H1 (cell line): ENCODE data around the gene PLCB4. TPM values are rescaled to one million over a fixed set of nuclear protein-coding genes. Genes with fewer than 3 reads are reported as not detected.

Experiments
- CTCF ChIA-PET: fragments of 300-600 bp; sonication (Branson Sonifier 250); formaldehyde crosslinking; loops from one replicate; lab custom pipeline; 2021; ENCODE audit not compliant: partially characterized antibody; lab: Charles Lee
- POLR2A ChIA-PET: fragments of 300-600 bp; sonication (Branson Sonifier 250); formaldehyde crosslinking; loops from one replicate; lab custom pipeline; 2021; ENCODE audit warnings: inconsistent platforms; ENCODE audit not compliant: partially characterized antibody; lab: Charles Lee
- DNase-seq, 2 experiments: peaks; one replicate each; pipeline versions ENCODE4 v3.0.0 to v3.0.0-alpha.2; 2010 to 2022; ENCODE audit warnings: low spot score in 2 of 2, low read depth in 1 of 2, mixed read lengths in 1 of 2
- FAIRE-seq: peaks from 2 replicates; lab custom pipeline; 2011; peaks lifted over from hg19 to GRCh38; lab: Jason Lieb, UNC
- H2AFZ ChIP-seq: 2 replicates; pipeline ENCODE4 v1.8.1; 2012; ENCODE audit warnings: low read length, inconsistent platforms
- H2AK5ac ChIP-seq: 2 replicates; pipeline ENCODE4 v1.6.1; 2013; ENCODE audit warnings: low read depth, low read length
- H2BK120ac ChIP-seq: replicated peaks from 2 replicates; pipeline ENCODE3; 2013; ENCODE audit warnings: low read depth, low read length, inconsistent platforms
- H2BK12ac ChIP-seq: 2 replicates; pipeline ENCODE4 v1.6.1; 2013; ENCODE audit warnings: low read depth, low read length
- H2BK15ac ChIP-seq: 2 replicates; pipeline ENCODE4 v1.6.1; 2013; ENCODE audit warnings: low read length
- H2BK20ac ChIP-seq: 2 replicates; pipeline ENCODE4 v1.6.1; 2013; ENCODE audit warnings: low read length
- H2BK5ac ChIP-seq: 2 replicates; pipeline ENCODE4 v1.6.1; 2013; ENCODE audit warnings: low read depth, low read length
- H3K14ac ChIP-seq: 2 replicates; pipeline ENCODE4 v1.6.1; 2013; ENCODE audit warnings: inconsistent platforms; ENCODE audit not compliant: insufficient read length
- H3K18ac ChIP-seq: 2 replicates; pipeline ENCODE4 v1.6.1; 2013; ENCODE audit warnings: low read length; ENCODE audit errors: extremely low read depth
- H3K23ac ChIP-seq: 2 replicates; pipeline ENCODE4 v1.6.1; 2013; ENCODE audit warnings: inconsistent platforms; ENCODE audit not compliant: insufficient read length
- H3K23me2 ChIP-seq: 2 replicates; pipeline ENCODE4 v1.6.1; 2013; ENCODE audit warnings: low read depth, low read length
- H3K27ac ChIP-seq: 2 replicates; pipeline ENCODE4 v1.6.1; 2011; ENCODE audit warnings: low read depth, low read length, inconsistent platforms
- H3K27me3 ChIP-seq, 4 experiments: replicated peaks in 1 of 4; 1 replicate in 1 of 4; 2 replicates in 3 of 4; pipeline versions ENCODE4 v1.6.1 to v1.8.1; 2011 to 2013; ENCODE audit warnings: low read length in 3 of 4, mild to moderate bottlenecking in 3 of 4, inconsistent platforms in 2 of 4, mixed read lengths in 2 of 4, moderate library complexity in 1 of 4; ENCODE audit not compliant: control insufficient read depth in 3 of 4, insufficient read depth in 3 of 4; ENCODE audit errors: extremely low read depth in 1 of 4
- H3K36me3 ChIP-seq, 4 experiments: 2 replicates each; pipeline versions ENCODE4 v1.6.1 to v1.8.1; 2011 to 2013; ENCODE audit warnings: mild to moderate bottlenecking in 4 of 4, low read length in 3 of 4, moderate library complexity in 2 of 4, control low read depth in 1 of 4, inconsistent platforms in 1 of 4; ENCODE audit not compliant: insufficient read depth in 4 of 4, control insufficient read depth in 2 of 4
- H3K4ac ChIP-seq: replicated peaks from 2 replicates; pipeline ENCODE3; 2013; ENCODE audit warnings: low read length, low read depth, mixed read lengths, inconsistent platforms; ENCODE audit not compliant: insufficient read length
- H3K4me1 ChIP-seq, 4 experiments: replicated peaks in 1 of 4; 1 replicate in 1 of 4; 2 replicates in 3 of 4; pipeline versions ENCODE4 v1.6.1 to v1.8.1; 2011 to 2013; ENCODE audit warnings: low read length in 3 of 4, inconsistent platforms in 2 of 4, mixed read lengths in 1 of 4; ENCODE audit not compliant: insufficient read depth in 4 of 4, control insufficient read depth in 3 of 4
- H3K4me2 ChIP-seq, 2 experiments: 2 replicates each; pipeline versions ENCODE4 v1.6.1 to v1.8.1; 2011 to 2013; ENCODE audit warnings: low read depth in 2 of 2, low read length in 2 of 2, control low read depth in 1 of 2, inconsistent platforms in 1 of 2, mild to moderate bottlenecking in 1 of 2; ENCODE audit not compliant: insufficient read depth in 1 of 2
- H3K4me3 ChIP-seq, 4 experiments: fragments of 200-600, 300-600 bp in 1 of 4; sonication (generic), shearing (Covaris generic), sonication (Bioruptor Twin) in 1 of 4; 2 replicates each; pipeline versions ENCODE4 v1.5.1 to v1.8.1; 2011 to 2016; ENCODE audit warnings: low read length in 4 of 4, low read depth in 3 of 4, control low read depth in 2 of 4, inconsistent platforms in 2 of 4, mild to moderate bottlenecking in 2 of 4, mixed read lengths in 1 of 4, moderate library complexity in 1 of 4; ENCODE audit not compliant: insufficient read depth in 2 of 4; ENCODE audit errors: extremely low read depth in 1 of 4
- H3K56ac ChIP-seq: replicated peaks from 2 replicates; pipeline ENCODE3; 2013; ENCODE audit warnings: low read depth, mild to moderate bottlenecking, mixed read lengths, low read length, inconsistent platforms; ENCODE audit not compliant: insufficient read length
- H3K79me1 ChIP-seq: 2 replicates; pipeline ENCODE4 v1.6.1; 2013; ENCODE audit warnings: low read depth, low read length, control low read depth
- H3K79me2 ChIP-seq, 2 experiments: 2 replicates each; pipeline versions ENCODE4 v1.6.1 to v1.8.1; 2012 to 2013; ENCODE audit warnings: low read length in 2 of 2, mild to moderate bottlenecking in 2 of 2, inconsistent platforms in 1 of 2; ENCODE audit not compliant: insufficient read depth in 2 of 2, control insufficient read depth in 1 of 2
- H3K9ac ChIP-seq, 4 experiments: replicated peaks in 1 of 4; 1 replicate in 1 of 4; 2 replicates in 3 of 4; pipeline versions ENCODE4 v1.6.1 to v1.8.1; 2011 to 2013; ENCODE audit warnings: low read depth in 3 of 4, low read length in 3 of 4, control low read depth in 2 of 4, mild to moderate bottlenecking in 2 of 4, moderate library complexity in 2 of 4, inconsistent platforms in 1 of 4; ENCODE audit errors: extremely low read depth in 1 of 4
- H3K9me3 ChIP-seq, 2 experiments: 2 replicates each; pipeline versions ENCODE4 v1.6.1 to v1.8.1; 2012 to 2013; ENCODE audit warnings: mild to moderate bottlenecking in 2 of 2, moderate library complexity in 2 of 2, control low read depth in 1 of 2, inconsistent platforms in 1 of 2, low read depth in 1 of 2, low read length in 1 of 2, mixed read lengths in 1 of 2; ENCODE audit not compliant: insufficient read depth in 2 of 2
- H4K20me1 ChIP-seq, 2 experiments: replicated peaks in 1 of 2; 2 replicates each; pipeline versions ENCODE3 to v1.8.1; 2011 to 2013; ENCODE audit warnings: inconsistent platforms in 2 of 2, low read length in 2 of 2, mild to moderate bottlenecking in 1 of 2; ENCODE audit not compliant: insufficient read depth in 2 of 2, control insufficient read depth in 1 of 2
- H4K5ac ChIP-seq: 2 replicates; pipeline ENCODE4 v1.6.1; 2013; ENCODE audit warnings: low read length, low read depth, mixed read lengths, inconsistent platforms; ENCODE audit not compliant: insufficient read length
- H4K8ac ChIP-seq: 2 replicates; pipeline ENCODE4 v1.8.0; 2013; ENCODE audit warnings: mild to moderate bottlenecking, moderate library complexity, low read length, inconsistent platforms; ENCODE audit not compliant: insufficient read depth; ENCODE audit errors: extremely low read depth
- H4K91ac ChIP-seq: replicated peaks from 2 replicates; pipeline ENCODE3; 2013; ENCODE audit warnings: low read length, mixed read lengths, inconsistent platforms; ENCODE audit not compliant: insufficient read length
- HDAC2 ChIP-seq, 2 experiments: fragments of 300-600 bp in 1 of 2; sonication (generic) in 1 of 2; IDR thresholded peaks; 2 replicates each; pipeline ENCODE4 v1.6.1; 2011 to 2012; ENCODE audit warnings: low read depth in 2 of 2, low read length in 2 of 2, mild to moderate bottlenecking in 2 of 2, moderate library complexity in 2 of 2, borderline replicate concordance in 1 of 2, inconsistent platforms in 1 of 2
- NANOG ChIP-seq: IDR thresholded peaks from 2 replicates; pipeline ENCODE4 v1.6.1; 2011; ENCODE audit warnings: low read length, low read depth, mild to moderate bottlenecking, inconsistent platforms; ENCODE audit not compliant: insufficient read depth, poor library complexity, severe bottlenecking
- TCF12 ChIP-seq: IDR thresholded peaks from 2 replicates; pipeline ENCODE4 v1.6.1; 2011; ENCODE audit warnings: low read depth, mild to moderate bottlenecking, low read length
- WGBS, 2 experiments: shearing (Covaris generic) in 1 of 2; methylation state at CpG; one replicate each; pipeline versions ENCODE4 v1.1.6 to v1.1.7; 2013 to 2015; ENCODE audit warnings: low lambda C conversion rate in 2 of 2, mixed read lengths in 2 of 2, inconsistent platforms in 1 of 2, low coverage in 1 of 2, missing lambda C conversion rate in 1 of 2; ENCODE audit not compliant: insufficient replicate concordance in 2 of 2, insufficient coverage in 1 of 2, insufficient read length in 1 of 2; ENCODE audit errors: extremely low coverage in 1 of 2, missing lambda C conversion rate in 1 of 2; 5-methylcytosine and 5-hydroxymethylcytosine counted together
- polyA plus RNA-seq, 7 experiments: library from polyadenylated mRNA; depleted of rRNA in 3 of 7; stranded (reverse) in 5 of 7; unstranded in 2 of 7; fragments of >200 nt in 5 of 7; fragments of 200-250 nt in 2 of 7; gene quantifications; 1 replicate in 5 of 7; 2 replicates in 1 of 7; 4 replicates in 1 of 7; pipeline versions ENCODE4 v1.2.1 to v1.2.3, GENCODE V29; 2011 to 2013; ENCODE audit warnings: missing spikeins in 2 of 7, mixed read lengths in 2 of 7
- total RNA-seq: library from RNA; stranded (reverse); fragmentation: NEBNext Ultra II Directional; extraction: Animal tissue kit (Norgen Biotek cat#: 25700); gene quantifications from 2 replicates; pipeline ENCODE4 v1.2.1, GENCODE V29; 2021

The PLCB4 gene
- total and polyA plus RNA-seq, 2 of the 8 experiments (the other 6 are each of a cell fraction or from before 2014, with no cell fraction given), result 3.2 to 14.1 TPM

- H3K27ac ChIP-seq, result no peak overlapping the region
- FAIRE-seq (no peak), DNase-seq (no peak)
- H2AFZ ChIP-seq, result no peak overlapping the region
- H3K4ac ChIP-seq, result no peak overlapping the region
- no peak overlapping the region for H4K91ac ChIP-seq
- no peaks in the 10 kb centered on the region for H3K23me2 ChIP-seq
- no peak overlapping the region for H2BK5ac ChIP-seq
- no peak overlapping the region for H3K4me2 ChIP-seq
- H2AK5ac ChIP-seq, result no peak overlapping the region
- no peak overlapping the region for H3K14ac ChIP-seq
- no peaks in the 10 kb centered on the region for H3K79me2 ChIP-seq
- no peak overlapping the region for H3K23ac ChIP-seq
- WGBS, 2 experiments, result 91% methylated on average over 1 of the region's 1 CpG; no CpG with 5 or more reads in 1 of the 2 experiments
- CTCF ChIA-PET, result interaction anchor here (1.0 kb wide), 1 partner anchor 10 kb away, joined by 3 read pairs; no protein-coding TSS in a partner anchor
- H2BK12ac ChIP-seq, result no peak overlapping the region
- no peak overlapping the region for H2BK120ac ChIP-seq
- no peak overlapping the region for H2BK15ac ChIP-seq
- no peak overlapping the region for H3K9ac ChIP-seq
- H2BK20ac ChIP-seq, result no peak overlapping the region
- no peaks in the 10 kb centered on the region for H4K20me1 ChIP-seq
- POLR2A ChIA-PET, result no interaction called here
- no peak overlapping the region for H3K18ac ChIP-seq
- H3K4me1 ChIP-seq, result peaks cover 0 to 3% (median under 1%) of the 10 kb centered on the region in 4 experiments; a peak in 2 of 7 replicates
- H3K9me3 ChIP-seq, result 0 out of 4 replicates have a peak, but pooled peaks cover 0 to 3% of the 10 kb centered on the region in 2 experiments
- H4K8ac ChIP-seq, result no peak overlapping the region
- TF ChIP-seq NANOG (no peak), TCF12 (no peak), HDAC2 (IDR thresholded peaks at IDR 0.05; ENCODE audit: borderline replicate concordance in 1 of 2, low read depth in 2 of 2, low read length in 2 of 2) (no peak)
- H3K27me3 ChIP-seq, result no peaks in the 10 kb centered on the region
- H4K5ac ChIP-seq, result no peak overlapping the region
- H3K56ac ChIP-seq, result no peak overlapping the region
- H3K4me3 ChIP-seq, result no peak overlapping the region
- no peaks in the 10 kb centered on the region for H3K79me1 ChIP-seq
- H3K36me3 ChIP-seq, result no peaks in the 10 kb centered on the region
These were observed 72.2 kb downstream of the PLCB4 start for GRCh38 chr20:9141070-9141469.
